NCI-H2196 (cell line): Measurements from ENCODE around the gene TTC39A.
"Not testable (repeated sequence)": the region's sequence is repeated elsewhere in the genome, so short reads cannot be mapped to it uniquely, and the experiment has no call there.

Experiments used
- DNase-seq: peaks from one replicate; lab custom pipeline; 2025; ENCODE audit not compliant: unreplicated experiment; lab: John Stamatoyannopoulos, UW

Gene TTC39A

GRCh38 chr1:51270751-51271150 is 59.6 kb downstream of the TTC39A start:
- DNase-seq: no peak

DNA sequence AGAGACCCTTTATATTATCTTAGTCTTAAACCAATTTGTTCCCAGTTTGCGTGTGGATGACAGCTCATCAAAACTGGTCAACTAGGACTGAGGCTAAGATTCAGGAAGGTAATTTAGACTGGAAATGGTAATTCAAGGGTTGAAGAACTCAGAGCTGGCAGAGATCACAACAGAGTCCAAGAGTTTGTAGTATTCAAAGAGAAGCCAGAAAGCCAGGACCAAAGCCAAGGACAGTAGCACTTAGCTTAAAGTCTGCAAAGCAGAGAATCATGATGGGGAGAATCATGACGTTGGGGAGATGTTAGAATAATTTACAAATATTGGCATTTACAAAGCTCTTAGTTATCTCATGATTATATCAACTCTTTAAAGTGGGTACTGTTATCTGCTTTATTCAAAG is 61.7 kb downstream of the TTC39A start:
- no peak for DNase-seq

DNA sequence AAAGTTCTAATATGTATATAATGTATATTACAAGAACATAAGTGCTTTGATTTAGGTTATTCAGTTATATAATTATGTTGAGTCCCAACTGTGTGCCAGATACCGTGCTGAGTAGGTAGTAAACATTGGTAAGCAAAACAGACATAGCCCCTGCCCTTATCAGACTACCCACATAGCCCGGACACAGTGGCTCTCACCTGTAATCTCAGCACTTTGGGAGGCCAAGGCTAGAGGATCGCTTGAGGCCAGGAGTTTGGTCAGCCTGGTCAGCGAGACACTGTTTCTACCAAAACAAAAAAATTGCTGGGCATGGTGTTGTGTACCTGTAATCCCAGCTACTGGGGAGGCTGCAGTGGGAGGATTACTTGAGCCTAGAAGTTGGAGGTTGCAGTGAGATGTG is 63.6 kb downstream of the TTC39A start:
- DNase-seq: no peak

DNA sequence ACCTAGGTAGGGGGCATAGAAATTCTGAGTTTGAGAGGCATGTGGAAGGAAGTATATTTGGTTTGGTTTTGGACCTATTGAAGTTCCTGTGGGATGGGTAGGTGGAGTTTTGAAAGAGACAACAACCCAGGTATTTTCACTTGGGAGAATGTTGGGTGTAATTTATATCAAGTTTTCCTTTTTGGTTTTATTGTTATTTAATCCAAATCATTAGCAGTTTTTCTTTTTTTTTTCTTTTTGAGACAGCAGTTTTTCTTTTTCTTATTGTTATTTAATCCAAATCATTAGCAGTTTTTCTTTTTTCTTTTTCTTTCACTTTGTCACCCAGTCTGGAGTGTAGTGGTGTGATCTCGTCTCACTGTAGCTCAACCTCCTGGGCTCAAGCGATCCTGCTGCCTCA is 64.2 kb downstream of the TTC39A start:
- DNase-seq: no peak

DNA sequence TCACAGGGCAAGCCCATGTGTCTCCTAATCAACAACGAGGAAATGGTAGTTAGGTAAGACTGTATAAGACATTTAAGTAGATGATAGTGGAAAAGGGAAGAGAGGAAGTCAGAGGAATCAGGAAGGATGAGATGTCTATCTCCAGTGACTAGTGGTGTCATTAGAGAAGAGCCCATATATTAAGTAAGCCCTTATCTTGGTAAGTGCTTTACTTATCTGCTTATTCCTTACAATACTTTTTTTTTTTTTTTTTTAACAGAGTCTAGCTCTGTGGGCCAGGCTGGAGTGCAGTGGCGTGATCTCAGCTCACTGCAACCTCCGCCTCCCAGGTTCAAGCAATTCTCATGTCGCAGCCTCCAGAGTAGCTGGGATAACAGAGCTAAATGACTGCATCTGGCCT is 64.7 kb downstream of the TTC39A start:
- DNase-seq: no peak

DNA sequence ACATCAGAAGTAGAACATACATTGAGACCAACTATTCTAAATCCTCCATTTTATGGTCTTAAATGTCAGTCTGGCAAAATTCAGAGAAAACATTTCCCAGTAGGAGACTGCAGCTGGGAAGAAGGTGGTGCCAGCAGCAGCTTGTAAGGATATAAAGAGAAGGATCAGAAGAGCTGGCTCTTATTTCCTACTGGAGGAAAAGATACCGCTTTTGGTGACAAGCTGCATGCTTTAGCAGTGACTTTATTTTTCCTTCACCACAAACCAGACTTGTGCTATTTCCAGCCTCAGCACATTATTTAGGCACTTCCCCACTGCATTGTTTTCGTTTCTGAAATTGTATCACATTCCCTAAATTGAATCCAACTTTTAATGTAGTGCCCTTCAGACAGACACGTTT is 65.9 kb downstream of the TTC39A start:
- no peak for DNase-seq

- no peak for DNase-seq
Measured at GRCh38 chr1:51263147-51263877, 67.0 kb downstream of the TTC39A start.

- no peak for DNase-seq
Measured at GRCh38 chr1:51255331-51255730, 75.0 kb downstream of the TTC39A start.

DNA sequence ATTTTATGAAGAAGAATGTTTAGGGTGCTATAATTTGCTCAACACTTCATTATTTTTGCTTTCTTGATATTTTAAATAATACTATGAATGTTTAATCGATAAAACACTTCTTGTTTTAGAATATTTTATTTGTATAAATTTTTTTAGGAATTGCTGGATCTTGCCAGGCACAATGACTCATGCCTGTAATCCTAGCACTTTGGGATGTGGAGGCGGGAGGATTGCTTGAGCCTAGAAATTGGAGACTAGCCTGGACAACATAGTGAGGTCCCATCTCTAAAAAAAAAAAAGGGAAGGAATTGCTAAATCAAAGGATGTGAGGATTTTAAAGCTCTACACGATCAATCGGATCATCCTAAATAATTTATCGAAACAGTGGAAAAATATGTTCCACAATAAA is 76.7 kb downstream of the TTC39A start:
- DNase-seq: no peak

DNA sequence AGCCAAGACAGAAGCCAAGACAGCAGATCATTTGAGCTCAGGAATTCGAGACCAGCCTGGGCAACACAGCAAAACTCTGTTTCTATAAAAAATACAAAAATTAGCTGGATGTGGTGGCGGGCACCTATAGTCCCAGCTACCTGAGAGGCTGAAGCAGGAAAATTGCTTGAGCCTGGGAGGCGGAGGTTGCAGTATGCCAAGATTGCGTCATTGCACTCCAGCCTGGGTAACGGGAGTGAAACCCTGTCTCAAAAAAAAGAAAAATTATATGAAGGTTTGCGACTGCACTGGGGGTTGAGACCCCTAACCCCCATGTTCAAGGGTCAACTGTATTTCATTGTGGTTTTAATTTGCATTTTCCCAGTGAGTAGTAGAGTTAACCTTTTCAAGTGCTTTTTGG is 78.0 kb downstream of the TTC39A start:
- no peak for DNase-seq

GRCh38 chr1:51251165-51251564 is 79.2 kb downstream of the TTC39A start:
- not testable (repeated sequence) for DNase-seq

DNA sequence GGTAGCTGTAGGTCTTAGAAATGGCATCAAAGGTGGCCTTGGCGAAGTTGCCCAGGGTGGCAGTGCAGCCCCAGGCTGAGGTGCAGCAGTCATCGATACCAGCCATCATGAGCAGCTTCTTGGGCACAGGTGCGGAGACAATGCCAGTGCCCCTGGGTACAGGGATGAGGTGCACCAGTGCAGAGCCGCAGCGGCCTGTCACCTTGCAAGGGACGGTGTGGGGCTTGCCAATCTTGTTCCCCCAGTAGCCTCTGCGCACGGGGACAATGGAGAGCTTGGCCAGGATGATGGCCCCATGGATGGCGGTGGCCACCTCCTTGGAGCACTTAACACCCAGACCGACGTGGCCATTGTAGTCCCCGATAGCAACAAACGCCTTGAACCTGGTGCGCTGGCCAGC is 79.6 kb downstream of the TTC39A start:
- not testable (repeated sequence) for DNase-seq

- DNase-seq: no peak
Measured at GRCh38 chr1:51249445-51249844, 80.9 kb downstream of the TTC39A start.

- DNase-seq: no peak
Measured at GRCh38 chr1:51247499-51247898, 82.9 kb downstream of the TTC39A start.

DNA sequence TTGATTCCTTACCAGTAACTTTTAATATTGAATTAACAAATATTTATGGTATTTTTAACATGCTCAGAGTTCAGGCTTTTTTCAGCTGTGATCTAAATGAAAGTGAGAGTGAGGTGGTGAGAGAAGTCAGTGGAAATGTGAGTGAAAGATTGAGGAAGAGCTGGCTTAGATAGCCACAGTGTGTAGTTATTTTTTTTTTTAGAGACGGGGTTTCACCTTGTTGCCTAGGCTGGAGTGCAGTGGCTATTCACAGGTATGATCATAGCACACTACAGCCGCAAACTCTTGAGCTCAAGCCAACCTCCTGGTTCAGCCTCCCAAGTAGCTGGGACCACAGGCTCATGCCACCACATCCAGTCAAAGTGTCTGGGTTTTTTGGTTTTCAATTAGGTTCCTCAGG is 83.3 kb downstream of the TTC39A start:
- DNase-seq: no peak

DNA sequence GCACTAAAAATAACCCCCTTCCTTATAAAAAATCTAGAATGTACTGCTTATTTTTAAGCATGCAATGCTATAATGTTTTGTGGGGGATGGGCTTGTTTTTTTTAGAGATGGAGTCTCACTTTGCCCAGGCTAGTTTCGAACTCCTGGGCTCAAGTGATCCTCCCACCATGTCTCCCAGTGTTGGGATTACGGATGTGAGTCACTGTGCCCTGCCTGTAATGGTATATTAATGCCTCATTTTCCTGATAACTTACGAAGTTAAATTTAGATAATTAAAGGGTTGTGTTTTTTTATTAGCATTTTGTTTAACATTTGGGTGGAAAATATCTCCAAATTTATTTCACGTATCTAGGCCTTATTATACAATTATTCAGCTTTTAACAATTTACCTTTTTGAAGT is 87.8 kb downstream of the TTC39A start:
- DNase-seq: no peak

DNA sequence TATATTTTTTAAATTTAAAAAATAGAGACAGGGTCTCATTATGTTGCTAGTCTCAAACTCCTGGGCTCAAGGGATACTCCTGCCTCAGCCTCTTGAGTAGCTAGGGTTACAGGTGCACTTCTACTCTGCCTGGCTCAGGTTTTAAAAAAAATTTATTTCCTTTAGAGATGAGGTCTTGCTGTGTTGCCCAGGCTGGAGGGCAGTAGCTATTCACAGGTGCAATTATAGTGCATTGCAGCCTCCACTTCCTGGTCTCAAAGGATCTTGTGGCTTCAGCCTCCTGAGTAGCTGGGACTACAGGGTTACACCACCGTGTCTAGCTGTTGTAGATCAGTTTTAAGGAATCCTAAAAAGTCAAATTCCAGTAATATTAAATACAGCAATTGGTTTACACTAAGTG is 89.2 kb downstream of the TTC39A start:
- DNase-seq: no peak

DNA sequence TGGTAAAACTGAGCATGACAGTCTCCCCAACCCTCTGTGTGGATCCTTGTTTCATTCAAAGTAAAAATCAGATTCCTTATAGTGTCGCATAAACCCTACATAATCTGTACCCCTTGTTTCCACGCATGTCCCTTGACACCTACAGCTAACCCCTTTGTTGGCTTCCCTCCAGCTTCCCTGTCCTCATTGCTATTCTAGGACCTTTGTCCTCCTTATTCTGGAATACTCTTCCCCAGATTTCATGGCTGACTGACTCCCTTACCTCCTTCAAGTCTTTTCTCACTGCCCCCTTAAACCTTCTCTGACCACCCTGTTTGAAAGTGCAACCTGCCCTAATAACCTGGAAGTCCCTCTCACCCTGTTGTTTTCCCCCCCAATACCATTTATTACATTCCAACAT is 90.3 kb downstream of the TTC39A start:
- DNase-seq: peak; percentile 10

- DNase-seq: no peak
Measured at GRCh38 chr1:51238034-51238403, 92.3 kb downstream of the TTC39A start.

- DNase-seq: no peak
Measured at GRCh38 chr1:51237351-51238033, 92.9 kb downstream of the TTC39A start.
